Measurements from ENCODE around the gene WHRN. TPM values are rescaled to one million over a fixed set of nuclear protein-coding genes. Genes with fewer than 3 reads are reported as not detected.
A peak's percentile ranks its signal among the peaks of the same experiment; 100 is the strongest.

WHRN gene
- total RNA-seq, 4 donors from 2014 or later, result 8.4 to 12.9 (median 11.0) TPM

DNA sequence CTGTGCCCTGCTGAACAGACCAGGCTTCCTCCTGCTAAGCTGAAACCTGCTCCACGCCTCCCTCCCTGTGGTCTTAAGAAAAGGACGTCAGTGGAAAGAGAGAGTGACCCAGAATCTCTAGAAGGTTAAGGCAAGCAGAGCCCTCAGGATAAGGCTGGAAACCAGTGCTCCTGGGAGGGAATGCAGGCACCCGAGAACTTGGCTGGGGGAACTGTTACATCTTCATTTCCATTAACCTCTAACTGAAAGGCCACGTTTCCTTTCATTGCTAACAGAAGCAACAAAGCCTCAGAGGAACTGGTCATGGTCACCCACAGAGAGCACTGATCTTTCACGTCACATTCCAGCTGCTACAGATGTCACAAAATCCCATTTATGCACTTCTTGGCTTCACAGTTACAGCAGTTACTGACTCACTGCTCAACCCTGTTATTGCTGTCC, 91.4 kb downstream of the WHRN start:
- 6 to 14% methylated on average over 1 to 3 of the region's 5 CpGs for WGBS, 2 donors (ENCODE audit: low coverage in 1 of 2)
- Histone ChIP-seq H3K9me3 (no peaks in the 10 kb centered on the region), H3K27ac (peak overlapping the region in 3 of 4 donors; percentile 6 to 42 (median 24)), H3K4me1 (peaks cover 0 to 16% (median 0%) of the 10 kb centered on the region in 3 donors), H3K27me3 (no peaks in the 10 kb centered on the region), H3K4me3 (no peak overlapping the region), H3K36me3 (peaks cover 0 to 14% of the 10 kb centered on the region in 2 donors)
- ATAC-seq, result peak; percentile 50
- TF ChIP-seq, protein P1, sequence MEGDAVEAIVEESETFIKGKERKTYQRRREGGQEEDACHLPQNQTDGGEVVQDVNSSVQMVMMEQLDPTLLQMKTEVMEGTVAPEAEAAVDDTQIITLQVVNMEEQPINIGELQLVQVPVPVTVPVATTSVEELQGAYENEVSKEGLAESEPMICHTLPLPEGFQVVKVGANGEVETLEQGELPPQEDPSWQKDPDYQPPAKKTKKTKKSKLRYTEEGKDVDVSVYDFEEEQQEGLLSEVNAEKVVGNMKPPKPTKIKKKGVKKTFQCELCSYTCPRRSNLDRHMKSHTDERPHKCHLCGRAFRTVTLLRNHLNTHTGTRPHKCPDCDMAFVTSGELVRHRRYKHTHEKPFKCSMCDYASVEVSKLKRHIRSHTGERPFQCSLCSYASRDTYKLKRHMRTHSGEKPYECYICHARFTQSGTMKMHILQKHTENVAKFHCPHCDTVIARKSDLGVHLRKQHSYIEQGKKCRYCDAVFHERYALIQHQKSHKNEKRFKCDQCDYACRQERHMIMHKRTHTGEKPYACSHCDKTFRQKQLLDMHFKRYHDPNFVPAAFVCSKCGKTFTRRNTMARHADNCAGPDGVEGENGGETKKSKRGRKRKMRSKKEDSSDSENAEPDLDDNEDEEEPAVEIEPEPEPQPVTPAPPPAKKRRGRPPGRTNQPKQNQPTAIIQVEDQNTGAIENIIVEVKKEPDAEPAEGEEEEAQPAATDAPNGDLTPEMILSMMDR (IDR thresholded peaks at IDR 0.05), result no peak
- peak; percentile 57 for TF ChIP-seq POLR2AphosphoS5 (IDR thresholded peaks at IDR 0.05)

DNA sequence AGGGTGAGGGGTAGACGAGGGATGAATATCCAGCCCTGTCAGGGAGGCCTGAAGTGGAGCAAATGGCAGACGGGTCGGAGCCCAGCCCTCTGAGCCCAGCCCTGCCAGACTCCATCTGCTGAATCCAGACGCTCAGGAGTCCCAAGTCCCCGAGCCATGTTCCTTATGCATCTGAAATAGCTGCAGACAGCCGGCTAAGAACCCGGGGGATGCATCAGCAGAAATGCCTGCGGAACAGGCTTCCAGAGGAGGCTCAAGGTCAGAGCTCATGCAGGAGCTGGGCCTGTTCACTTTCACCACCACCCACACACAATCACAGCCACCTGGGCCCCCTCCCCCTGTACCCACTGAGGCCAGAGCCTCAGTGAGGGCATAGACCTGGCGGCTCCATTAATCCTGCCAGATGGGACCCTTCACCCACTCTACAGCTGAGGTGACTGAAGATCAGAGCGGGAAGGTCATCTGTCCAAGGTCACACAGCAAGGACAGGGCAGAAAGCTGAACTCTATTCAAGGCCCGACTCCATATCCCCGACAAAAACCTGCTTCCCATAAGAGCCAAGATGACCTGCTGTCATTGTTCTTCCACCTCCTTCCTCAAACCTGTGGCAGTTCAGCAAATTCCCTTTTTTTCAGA, 93.1 kb downstream of the WHRN start:
- Histone ChIP-seq H3K36me3 (peaks cover 0 to 9% of the 10 kb centered on the region in 2 donors), H3K4me3 (no peak overlapping the region), H3K27me3 (no peaks in the 10 kb centered on the region), H3K9me3 (no peaks in the 10 kb centered on the region), H3K4me1 (peaks cover 0 to 16% (median 0%) of the 10 kb centered on the region in 3 donors), H3K27ac (no peak overlapping the region)
- ATAC-seq, result no peak
- TF ChIP-seq POLR2A (IDR thresholded peaks at IDR 0.05), result no peak
- TF ChIP-seq, protein P1 (IDR thresholded peaks at IDR 0.05), result no peak
- TF ChIP-seq POLR2AphosphoS5 (IDR thresholded peaks at IDR 0.05), result no peak
- TF ChIP-seq EP300 (IDR thresholded peaks at IDR 0.05), result no peak
- 73 to 80% methylated on average over 2 to 3 of the region's 12 CpGs for whole genome bisulfite sequencing, 2 donors (ENCODE audit: low coverage in 1 of 2)

DNA sequence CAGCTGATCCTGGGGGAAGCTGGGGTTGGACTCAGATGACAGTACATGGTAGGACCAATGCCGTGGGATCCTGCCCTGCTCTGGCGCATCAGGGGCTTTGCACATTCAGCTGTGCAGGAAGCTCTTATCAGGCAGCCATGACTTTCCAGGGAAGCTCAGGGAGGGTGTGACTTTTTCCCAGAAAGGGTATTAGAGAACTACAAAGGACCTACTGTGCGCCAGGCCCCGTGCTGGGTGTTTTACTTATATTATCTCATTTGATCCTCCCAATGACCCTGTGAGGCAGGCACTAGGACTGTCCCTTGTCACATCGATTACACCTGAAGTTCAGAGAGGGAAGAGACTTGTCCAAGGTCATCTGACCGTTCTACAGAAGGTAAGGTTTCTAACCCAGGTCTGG, 93.8 kb downstream of the WHRN start:
- no peak for ATAC-seq
- Histone ChIP-seq H3K27ac (no peak overlapping the region), H3K4me3 (no peak overlapping the region), H3K9me3 (no peaks in the 10 kb centered on the region), H3K36me3 (peaks cover 0 to 15% of the 10 kb centered on the region in 2 donors), H3K4me1 (peaks cover 0 to 16% (median 0%) of the 10 kb centered on the region in 3 donors), H3K27me3 (no peaks in the 10 kb centered on the region)
- 65 to 100% methylated on average over 1 to 2 of the region's 6 CpGs for WGBS, 2 donors (ENCODE audit: low coverage in 1 of 2)
- TF ChIP-seq, protein P1 (IDR thresholded peaks at IDR 0.05), result no peak
- TF ChIP-seq POLR2A (IDR thresholded peaks at IDR 0.05) (no peak), POLR2AphosphoS5 (IDR thresholded peaks at IDR 0.05) (no peak), EP300 (IDR thresholded peaks at IDR 0.05) (no peak)

GRCh38 chr9:114410910-114411309, 94.4 kb downstream of the WHRN start:
- 93 to 100% methylated on average over 2 to 8 of the region's 8 CpGs for WGBS, 2 donors (ENCODE audit: low coverage in 1 of 2)
- Histone ChIP-seq H3K4me1 (peaks cover 0 to 16% (median 0%) of the 10 kb centered on the region in 3 donors), H3K27me3 (no peaks in the 10 kb centered on the region), H3K36me3 (peaks cover 0 to 19% of the 10 kb centered on the region in 2 donors), H3K4me3 (no peak overlapping the region), H3K9me3 (no peaks in the 10 kb centered on the region), H3K27ac (no peak overlapping the region)
- no peak for ATAC-seq
- TF ChIP-seq, protein P1 (IDR thresholded peaks at IDR 0.05), result no peak

- Histone ChIP-seq H3K4me1 (peaks cover 0 to 15% (median 0%) of the 10 kb centered on the region in 3 donors), H3K4me3 (no peak overlapping the region), H3K9me3 (no peaks in the 10 kb centered on the region), H3K36me3 (peaks cover 0 to 19% of the 10 kb centered on the region in 2 donors), H3K27ac (no peak overlapping the region), H3K27me3 (no peaks in the 10 kb centered on the region)
- 62 to 71% methylated on average over 3 to 5 of the region's 5 CpGs for WGBS, 2 donors (ENCODE audit: low coverage in 1 of 2)
- ATAC-seq, result no peak
- TF ChIP-seq, protein P1 (IDR thresholded peaks at IDR 0.05), result no peak
- TF ChIP-seq EP300 (IDR thresholded peaks at IDR 0.05), result no peak
- TF ChIP-seq POLR2AphosphoS5 (IDR thresholded peaks at IDR 0.05), result no peak
- TF ChIP-seq POLR2A (IDR thresholded peaks at IDR 0.05), result no peak
Observed at GRCh38 chr9:114409842-114410241, 95.4 kb downstream of the WHRN start.

All from gastroesophageal sphincter (tissue), 4 donors.